GM12873 (cell line): ENCODE results near the gene APIP.

Experiments
- CTCF ChIP-seq: IDR thresholded peaks from 2 replicates; pipeline ENCODE4 v1.5.1; 2012; ENCODE audit warnings: low read depth, mild to moderate bottlenecking, moderate library complexity, low read length, control low read depth; ENCODE audit not compliant: insufficient read depth; ENCODE audit errors: missing control alignments

APIP gene

GRCh38 chr11:34924714-34925113 lies 8.5 kb upstream of the APIP start:
- no peak for TF ChIP-seq CTCF

- no peak for TF ChIP-seq CTCF
Observed at GRCh38 chr11:34921156-34921555, 5.0 kb upstream of the APIP start.

- TF ChIP-seq CTCF = no peak
Observed at GRCh38 chr11:34916843-34917770, 928 bp upstream of the APIP start.

- no peak for TF ChIP-seq CTCF
Observed at GRCh38 chr11:34915136-34916014, 804 bp downstream of the APIP start.

GRCh38 chr11:34911676-34912075 lies 4.5 kb downstream of the APIP start:
- TF ChIP-seq CTCF = no peak

GRCh38 chr11:34910817-34911216 lies 5.4 kb downstream of the APIP start:
- TF ChIP-seq CTCF = no peak

- no peak for TF ChIP-seq CTCF
Observed at GRCh38 chr11:34909955-34910354, 6.2 kb downstream of the APIP start.
